HEK293T (cell line): Measurements from ENCODE around the gene FGD5.

ENCODE experiments used
- ARNT ChIP-seq: fragments of 450-650 bp; IDR thresholded peaks from 2 replicates; pipeline ENCODE4 v1.6.1; 2017; ENCODE audit warnings: mild to moderate bottlenecking
- CTBP1 ChIP-seq: fragments of 450-650 bp; IDR thresholded peaks from 2 replicates; pipeline ENCODE4 v1.6.1; 2016; ENCODE audit warnings: borderline replicate concordance
- ELF4 ChIP-seq: fragments of 450-650 bp; IDR thresholded peaks from 2 replicates; pipeline ENCODE4 v1.6.1; 2017; ENCODE audit warnings: antibody characterized with exemption
- FOXM1 ChIP-seq: fragments of 450-650 bp; IDR thresholded peaks from 2 replicates; pipeline ENCODE4 v1.6.1; 2017; ENCODE audit warnings: mild to moderate bottlenecking, borderline replicate concordance
- L3MBTL2 ChIP-seq: fragments of 450-650 bp; conservative IDR thresholded peaks from 2 replicates; pipeline ENCODE4 v1.6.1; 2016; ENCODE audit warnings: mild to moderate bottlenecking
- SP1 ChIP-seq: fragments of 450-650 bp; IDR thresholded peaks from 2 replicates; pipeline ENCODE4 v1.6.1; 2017
- SUZ12 ChIP-seq: fragments of 450-650 bp; IDR thresholded peaks from 2 replicates; pipeline ENCODE4 v1.6.1; 2016; ENCODE audit warnings: mild to moderate bottlenecking
- TARDBP ChIP-seq: fragments of 450-650 bp; IDR thresholded peaks from 2 replicates; pipeline ENCODE4 v1.6.1; 2016
- TF ChIP-seq, protein P1 (sequence below): fragments of 450-650 bp; IDR thresholded peaks from 2 replicates; pipeline ENCODE4 v1.6.1; 2016

DNA sequence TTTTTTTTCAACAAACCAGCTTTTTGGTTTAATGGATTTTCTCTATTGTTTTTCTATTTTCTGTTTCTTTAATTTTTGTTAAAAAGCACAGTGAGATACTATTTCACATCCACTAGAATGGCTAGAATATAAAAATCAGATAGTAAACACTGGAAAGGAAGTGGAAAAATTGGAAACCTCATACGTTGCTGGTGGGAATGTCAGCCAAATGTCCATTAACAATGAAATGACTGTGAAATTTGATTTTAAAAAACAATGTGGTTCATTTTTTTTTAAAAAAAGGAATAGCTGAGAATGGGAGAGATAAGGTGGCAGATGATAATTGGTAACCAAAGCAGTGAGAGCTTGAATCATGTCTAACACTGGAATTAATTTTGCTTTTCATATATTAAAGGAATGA is 148.5 kb downstream of the FGD5 start:
- no peak for TF ChIP-seq TARDBP
- TF ChIP-seq L3MBTL2 = no peak
- TF ChIP-seq SP1 = no peak
- TF ChIP-seq, protein P1, sequence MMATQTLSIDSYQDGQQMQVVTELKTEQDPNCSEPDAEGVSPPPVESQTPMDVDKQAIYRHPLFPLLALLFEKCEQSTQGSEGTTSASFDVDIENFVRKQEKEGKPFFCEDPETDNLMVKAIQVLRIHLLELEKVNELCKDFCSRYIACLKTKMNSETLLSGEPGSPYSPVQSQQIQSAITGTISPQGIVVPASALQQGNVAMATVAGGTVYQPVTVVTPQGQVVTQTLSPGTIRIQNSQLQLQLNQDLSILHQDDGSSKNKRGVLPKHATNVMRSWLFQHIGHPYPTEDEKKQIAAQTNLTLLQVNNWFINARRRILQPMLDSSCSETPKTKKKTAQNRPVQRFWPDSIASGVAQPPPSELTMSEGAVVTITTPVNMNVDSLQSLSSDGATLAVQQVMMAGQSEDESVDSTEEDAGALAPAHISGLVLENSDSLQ = no peak
- TF ChIP-seq ARNT = no peak
- TF ChIP-seq CTBP1 = no peak
- no peak for TF ChIP-seq ELF4
- no peak for TF ChIP-seq SUZ12
- no peak for TF ChIP-seq FOXM1
